IPS-18c (cell line): Measurements from ENCODE around the gene CD47.
A peak's percentile ranks its signal among the peaks of the same experiment; 100 is the strongest.

ENCODE experiments used
- H3K4me3 ChIP-seq: 2 replicates; pipeline ENCODE4 v1.7.0; 2013; ENCODE audit warnings: low read depth, mild to moderate bottlenecking, low read length, moderate library complexity; ENCODE audit not compliant: insufficient read depth
- H3K9me3 ChIP-seq: one replicate; pipeline ENCODE4 v1.6.1; 2013; ENCODE audit warnings: mild to moderate bottlenecking, low read length, moderate library complexity; ENCODE audit not compliant: control insufficient read depth, insufficient read depth

CD47 gene

DNA sequence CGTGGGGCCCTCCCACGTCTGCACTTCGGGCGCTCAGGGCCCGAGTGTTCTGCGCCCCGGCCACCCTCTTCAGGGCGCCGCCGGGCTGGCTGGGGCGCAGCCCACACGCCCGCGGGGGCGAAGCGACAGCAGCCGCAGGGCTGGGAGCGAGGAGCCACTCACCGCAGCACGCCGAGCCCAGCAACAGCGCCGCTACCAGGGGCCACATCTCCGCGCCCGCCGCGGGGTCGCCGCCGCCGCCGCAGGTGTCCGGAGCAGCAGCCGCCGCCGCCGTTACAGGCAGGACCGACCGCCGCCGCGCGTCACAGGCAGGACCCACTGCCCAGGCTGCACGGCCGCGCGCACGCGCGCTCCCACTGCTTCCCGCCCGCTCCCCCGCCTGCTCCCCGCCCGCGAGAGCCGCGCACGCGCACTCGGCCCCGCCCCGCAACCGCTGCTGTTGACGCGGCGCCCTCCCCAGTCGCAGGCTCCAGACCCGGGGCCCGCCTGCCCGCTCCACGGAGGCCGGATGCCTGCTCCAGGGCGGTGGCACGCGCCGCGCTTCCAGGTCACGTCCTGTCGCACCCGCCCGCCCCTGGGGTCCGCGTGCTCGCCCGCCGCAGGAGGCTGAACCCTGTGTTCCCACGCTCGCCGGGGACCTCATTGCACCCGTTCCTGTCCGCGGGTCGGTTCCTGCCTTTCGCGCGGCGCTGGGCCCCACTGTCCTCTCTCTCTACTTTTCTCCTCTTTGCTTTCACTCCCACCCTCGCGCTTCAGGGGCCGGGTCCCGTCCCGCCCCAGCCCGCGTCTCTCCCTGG is at the start of gene CD47:
CD47 (minus strand) TSS at position 331 of the 797 bp plus-strand sequence; CDS start at position 208, 123 bp downstream.
- peak within 1 kb of the TSS; percentile 83 for H3K4me3 ChIP-seq
- peaks cover 2% of the 10 kb centered on the region for H3K9me3 ChIP-seq

DNA sequence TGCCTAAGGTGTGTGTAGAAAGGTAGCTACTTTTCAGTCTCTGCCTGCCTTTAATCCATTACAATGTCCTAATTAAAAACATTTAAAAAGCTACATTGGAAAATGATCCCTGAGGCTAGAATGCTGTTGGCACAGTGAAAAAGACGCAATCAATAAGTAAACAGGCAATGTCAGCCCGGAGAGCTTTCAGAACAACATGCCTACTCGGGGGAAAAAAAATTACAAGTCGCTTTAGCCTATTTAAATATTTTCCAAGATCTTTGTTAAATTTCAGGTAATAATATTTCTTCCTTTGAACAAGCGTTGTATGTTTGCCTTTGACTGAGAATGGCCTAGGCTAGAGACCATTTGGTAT is 46.6 kb upstream of the CD47 start:
- no peaks in the 10 kb centered on the region for H3K9me3 ChIP-seq
- H3K4me3 ChIP-seq, result no peak overlapping the region

DNA sequence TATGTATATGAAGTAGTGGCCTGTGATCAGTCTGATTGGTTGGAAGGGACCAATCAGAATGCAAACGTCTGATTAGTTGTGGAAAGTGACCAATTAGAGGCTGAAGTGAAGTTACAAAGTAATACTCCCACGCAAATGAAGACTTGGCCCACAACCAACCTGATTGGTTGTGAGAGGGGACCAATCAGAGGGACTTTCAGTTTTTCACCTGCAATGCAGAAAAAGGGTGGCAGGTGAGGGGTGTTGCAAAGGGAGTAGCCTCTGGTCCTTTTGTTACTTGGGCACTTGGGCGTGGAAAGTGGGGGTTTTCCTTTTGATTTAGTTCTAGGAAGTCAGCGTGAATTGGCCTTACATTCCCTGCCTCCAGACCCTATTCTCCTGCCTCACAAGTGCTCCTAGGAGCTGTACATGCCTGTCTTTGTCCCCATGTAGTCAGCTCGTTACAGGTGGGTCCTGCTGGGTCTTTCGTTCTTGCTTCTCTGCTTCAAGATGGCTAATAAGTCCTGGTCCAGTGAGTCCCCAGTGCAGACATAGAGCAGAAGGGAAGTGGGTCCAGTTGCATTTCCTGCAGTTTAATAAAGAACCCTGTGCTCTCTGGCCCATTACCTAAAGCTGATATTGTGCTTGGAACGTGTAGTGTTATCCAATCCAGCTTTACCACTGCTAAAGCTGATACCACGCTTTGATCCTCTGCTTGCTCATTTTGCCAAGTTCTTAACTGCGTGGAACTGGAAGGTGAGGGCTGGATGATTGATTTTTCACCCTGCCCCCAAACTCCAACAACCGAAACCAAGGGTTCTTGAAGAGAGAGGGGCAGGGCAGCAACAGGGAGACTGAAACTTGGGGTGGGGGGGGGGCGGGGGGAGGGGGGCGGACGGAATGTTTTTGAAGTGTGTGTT is 46.0 kb upstream of the CD47 start:
- Histone ChIP-seq H3K9me3 (no peaks in the 10 kb centered on the region), H3K4me3 (no peak overlapping the region)

DNA sequence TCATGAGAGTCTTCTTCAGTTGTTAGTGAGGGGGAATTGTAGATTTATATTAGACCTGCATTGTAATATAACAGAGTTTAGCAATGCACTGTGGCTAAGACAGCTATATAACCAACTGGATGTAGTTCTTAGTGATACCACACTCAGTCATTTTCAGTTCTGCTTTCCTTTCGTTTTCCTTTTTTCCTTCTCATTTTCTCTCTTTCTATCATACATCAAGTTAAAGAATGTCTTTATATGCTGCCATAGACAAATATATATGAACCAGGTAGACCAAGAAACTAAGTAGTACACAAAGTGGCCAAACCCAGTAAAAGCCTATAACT is 43.7 kb upstream of the CD47 start:
- H3K4me3 ChIP-seq, result no peak overlapping the region
- no peaks in the 10 kb centered on the region for H3K9me3 ChIP-seq

DNA sequence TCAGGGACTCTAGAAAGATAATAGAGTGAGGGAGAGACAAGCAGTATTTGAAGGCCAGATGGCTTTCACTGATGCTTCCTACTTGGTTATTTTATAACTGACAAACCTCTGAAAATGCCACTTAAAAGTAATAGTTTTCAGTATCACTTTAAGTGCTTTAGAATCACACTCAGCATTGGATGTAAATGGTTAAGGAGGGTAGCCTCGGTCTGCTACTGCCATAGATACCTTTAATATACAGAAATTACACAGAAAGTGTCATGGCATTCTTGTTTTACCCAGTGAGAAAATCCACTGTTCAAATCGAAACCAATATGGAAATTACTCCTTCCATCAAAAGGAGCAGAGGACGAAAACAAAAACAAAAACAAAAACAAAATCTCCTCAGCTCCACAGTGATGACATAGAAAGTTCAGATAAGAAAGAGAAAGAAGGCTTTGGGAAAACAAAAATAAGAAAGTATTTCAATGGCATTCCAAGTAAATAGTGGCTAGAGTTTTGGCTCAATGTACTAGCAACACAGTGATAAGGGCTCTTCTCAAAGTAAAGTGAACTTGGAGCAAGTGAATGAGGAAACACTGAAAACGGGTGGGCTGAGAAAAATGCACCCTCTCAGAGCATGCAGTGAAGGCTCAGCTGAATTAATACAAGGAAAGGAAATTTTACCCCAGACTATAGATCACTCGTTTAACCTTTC is 43.2 kb upstream of the CD47 start:
- no peak overlapping the region for H3K4me3 ChIP-seq
- H3K9me3 ChIP-seq, result no peaks in the 10 kb centered on the region

DNA sequence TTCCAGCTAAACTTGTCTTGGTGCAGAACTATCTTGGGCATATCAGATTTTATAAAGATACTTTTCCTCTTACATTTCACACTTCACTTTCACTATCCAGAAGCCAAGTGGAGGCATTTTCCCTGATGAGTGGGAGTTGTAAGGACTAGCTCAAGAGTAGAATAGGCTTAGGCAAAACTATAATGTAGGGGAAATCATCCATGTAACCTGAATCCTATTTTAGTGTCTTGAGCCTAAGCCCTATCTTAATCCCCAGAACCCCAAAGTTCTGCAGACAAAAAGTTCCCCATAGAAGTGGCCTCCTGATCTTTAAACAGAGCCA is 42.2 kb upstream of the CD47 start:
- no peak overlapping the region for H3K4me3 ChIP-seq

DNA sequence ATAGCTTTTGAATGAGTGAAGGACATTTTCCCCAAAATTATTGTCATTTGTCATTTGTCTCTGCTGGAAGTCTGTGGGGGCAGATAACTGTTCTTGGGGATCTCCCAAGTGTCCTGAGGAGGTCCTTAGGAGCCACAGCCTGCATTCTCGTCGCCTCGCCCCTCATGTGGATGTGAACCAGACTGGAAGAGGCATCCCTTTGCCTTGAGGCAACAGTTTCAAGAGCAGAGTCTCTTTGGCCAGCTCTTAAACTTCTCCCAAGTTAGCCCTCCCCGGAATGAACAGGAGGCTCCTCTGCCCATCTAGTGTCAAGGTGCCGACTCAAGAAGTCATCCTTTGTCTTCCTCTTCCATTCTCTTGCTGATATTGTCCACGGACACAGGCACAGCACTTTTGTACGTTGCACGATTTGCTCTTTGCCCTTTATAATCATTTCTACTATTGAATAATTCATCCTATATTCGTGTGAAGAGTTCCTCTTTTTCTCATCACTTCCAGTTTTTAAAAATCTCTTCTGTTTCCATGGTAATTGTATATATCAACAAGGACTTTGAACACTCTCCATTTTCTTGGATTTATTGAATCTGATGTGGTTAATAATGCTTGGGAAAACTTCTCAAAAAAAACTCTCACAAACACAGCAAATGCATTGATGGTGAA is 40.8 kb upstream of the CD47 start:
- H3K4me3 ChIP-seq, result no peak overlapping the region
- H3K9me3 ChIP-seq, result no peaks in the 10 kb centered on the region

More for the DNA sequence above, 42.2 kb upstream of the CD47 start:
- no peaks in the 10 kb centered on the region for H3K9me3 ChIP-seq

DNA sequence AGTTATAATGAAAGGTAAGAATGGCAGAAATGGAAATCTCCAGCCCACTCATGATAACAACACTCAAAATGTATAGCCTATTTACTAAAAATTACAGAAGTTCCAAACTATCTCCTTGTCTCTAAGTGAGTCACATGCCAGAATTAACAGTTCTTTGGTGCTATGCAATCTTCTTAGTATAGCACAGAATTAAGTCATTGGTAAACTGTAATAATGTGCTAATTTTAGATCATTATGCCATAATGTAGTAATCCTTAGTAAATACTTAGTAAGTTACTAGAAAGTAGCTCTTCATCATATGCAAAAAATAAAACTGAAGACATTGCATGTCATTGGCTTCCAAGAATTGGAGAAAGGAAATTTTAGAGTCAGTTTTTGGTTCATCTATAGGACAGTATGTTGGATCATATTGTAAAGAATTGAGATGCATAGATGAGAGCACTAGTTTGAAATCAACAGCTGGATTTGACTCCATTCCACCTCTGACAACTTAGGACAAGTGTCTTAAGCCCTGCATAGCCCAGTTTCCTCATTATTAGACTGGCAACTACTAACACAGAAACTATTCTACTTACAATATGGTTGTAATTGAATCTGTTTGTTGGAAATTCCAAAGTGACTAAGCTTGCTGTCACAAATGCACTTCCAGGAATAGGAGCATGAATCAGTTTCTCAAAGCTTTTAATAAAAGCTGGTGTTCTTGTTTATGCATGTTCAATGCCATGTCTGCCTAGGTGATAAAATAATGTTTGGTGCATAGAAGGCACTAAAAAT is 40.1 kb upstream of the CD47 start:
- Histone ChIP-seq H3K4me3 (no peak overlapping the region), H3K9me3 (no peaks in the 10 kb centered on the region)

DNA sequence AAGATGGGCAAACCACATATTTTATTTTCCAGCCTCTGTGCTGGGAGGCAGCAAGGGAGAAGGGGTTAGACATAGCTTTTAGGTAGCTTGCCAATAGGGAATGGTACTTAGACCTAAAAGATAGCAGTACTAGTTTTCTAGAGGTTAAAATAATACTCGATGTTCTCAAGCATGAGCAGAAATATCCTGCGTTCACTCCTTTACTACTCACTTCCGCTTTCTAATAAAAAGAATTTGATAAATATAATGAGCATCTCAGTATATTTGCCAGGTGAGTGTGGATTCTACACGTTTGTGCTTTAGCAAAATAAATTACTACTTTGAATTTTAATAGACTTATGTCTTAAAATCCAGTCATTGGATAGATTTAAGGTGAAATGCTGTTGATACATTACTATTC is 39.4 kb upstream of the CD47 start:
- Histone ChIP-seq H3K9me3 (no peaks in the 10 kb centered on the region), H3K4me3 (no peak overlapping the region)

DNA sequence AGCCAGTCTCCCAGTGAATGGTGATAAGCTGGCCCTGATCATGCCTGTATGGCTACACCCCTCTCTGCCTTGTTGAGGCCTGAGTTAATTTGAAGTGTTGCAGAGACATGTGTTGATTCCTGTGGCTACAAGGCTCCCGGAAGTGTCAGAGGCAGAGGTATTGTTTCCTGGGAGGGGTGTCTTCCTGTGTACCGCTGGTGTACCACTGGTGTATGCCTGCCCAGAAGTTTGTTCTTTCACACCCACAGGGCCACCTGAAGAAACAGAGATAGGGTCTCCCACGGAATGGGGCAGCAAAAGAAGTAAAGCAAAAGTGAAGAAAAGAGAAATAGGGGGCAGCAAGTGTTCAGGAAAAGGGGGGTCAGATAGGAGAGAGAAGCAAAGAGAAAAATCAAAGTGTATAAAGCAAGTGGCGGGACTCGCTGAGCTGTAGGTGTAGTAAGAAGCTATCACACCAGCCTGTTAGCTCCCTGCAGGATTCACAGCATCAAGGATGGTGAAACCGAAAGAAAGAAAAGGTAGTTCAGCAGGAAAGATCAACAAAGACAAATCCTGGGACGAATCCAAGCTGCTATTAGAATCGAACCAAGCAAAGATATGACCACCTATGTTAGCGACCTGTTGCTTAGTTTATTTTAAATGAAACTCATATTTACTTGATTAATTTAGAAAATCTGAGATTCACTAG is 36.6 kb upstream of the CD47 start:
- H3K4me3 ChIP-seq, result no peak overlapping the region
- H3K9me3 ChIP-seq, result no peaks in the 10 kb centered on the region

DNA sequence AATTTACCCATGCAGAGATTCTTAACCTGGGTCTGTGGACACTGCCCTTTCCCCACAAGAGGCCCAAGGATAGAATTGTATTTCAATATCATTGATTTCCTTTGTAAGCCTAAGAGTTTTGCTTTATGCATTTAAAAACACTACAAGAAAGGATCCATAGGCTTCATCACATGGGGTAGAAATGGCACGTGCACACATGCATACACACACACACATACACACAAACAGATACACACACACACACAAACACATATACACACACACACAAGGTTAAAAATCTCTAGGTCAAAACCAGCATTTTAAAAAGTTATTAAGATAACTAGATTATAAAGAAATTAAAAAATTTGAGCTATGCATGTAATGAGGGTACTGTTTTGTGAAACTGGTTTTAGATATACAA is 35.5 kb upstream of the CD47 start:
- Histone ChIP-seq H3K9me3 (no peaks in the 10 kb centered on the region), H3K4me3 (no peak overlapping the region)

DNA sequence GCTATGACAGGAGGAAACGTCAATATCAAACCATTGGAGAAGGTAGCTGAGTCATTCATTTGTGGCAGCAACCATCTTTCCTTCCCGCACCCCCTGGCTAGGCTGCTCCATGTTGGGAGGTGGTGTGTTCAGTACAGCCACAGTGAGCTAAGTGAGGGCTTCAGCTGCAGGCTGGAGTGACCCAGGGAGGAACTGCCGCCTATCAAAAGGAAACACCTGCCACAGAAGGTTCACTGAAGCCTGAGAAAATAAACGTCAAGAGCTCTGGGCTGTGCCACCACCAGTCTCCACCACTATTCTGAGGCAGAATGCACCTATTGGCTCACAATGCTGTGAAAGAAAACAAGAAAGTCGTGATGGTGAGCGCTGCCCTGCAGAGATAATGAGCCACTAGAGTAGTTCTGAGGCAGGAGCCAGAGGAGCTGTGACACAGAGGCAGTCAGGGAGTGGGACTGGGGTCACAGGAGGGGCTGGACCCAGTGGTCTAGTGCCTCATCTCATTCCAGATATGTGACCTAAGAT is 34.8 kb upstream of the CD47 start:
- Histone ChIP-seq H3K4me3 (no peak overlapping the region), H3K9me3 (no peaks in the 10 kb centered on the region)

DNA sequence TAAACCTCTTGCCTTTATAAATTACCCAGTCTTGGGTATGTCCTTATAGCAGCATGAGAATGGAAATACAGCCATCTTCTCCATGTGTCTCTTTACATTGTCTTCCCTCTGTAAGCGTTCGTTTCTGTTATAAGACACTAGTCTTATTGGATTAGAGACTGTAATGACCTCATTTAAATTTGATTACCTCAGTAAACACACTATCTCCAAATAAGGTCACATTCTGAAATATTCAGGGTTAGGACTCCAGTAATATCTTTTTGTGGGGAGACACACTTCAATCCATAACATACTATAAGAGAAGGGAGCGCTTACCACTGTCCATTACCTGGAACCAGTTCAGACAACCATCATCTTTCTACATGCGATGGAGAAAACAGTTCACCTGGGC is 34.3 kb upstream of the CD47 start:
- Histone ChIP-seq H3K4me3 (no peak overlapping the region), H3K9me3 (no peaks in the 10 kb centered on the region)

DNA sequence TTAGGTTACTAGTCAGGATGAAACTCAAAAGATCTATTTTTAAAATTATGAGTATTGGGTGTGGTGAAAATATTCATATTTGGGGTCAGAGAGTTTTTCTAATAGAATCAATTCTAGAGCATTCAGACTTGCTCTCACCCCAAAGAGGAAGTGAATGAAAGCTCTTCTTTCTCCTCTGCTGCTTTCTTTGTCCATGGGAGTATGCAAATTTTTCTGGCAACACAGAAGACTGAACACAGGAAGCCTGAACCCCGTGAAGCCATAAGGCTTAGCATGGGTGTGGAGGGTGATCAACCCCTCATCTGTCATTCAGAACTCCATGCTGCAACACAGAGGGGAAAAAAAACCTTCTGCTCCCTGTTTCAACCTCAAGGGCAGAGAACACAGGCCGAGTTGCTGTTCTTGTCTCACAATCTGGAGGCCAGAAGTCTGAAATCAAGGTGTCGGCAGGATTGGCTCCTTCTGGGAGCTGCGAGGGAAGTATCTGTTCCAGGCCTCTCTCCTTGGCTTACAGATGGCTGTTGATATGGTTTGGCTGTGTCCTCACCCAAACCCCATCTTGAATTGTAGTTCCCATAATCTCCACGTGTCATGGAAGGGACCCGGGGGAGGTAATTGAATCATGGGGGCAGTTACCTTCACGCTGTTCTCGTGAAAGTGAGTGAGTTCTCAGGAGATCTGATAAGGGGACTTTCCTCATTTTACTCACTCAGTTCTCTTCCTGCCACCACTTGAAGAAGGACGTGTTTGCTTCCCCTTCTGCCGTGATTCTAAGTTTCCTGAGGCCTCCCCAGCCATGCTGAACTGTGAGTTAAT is 33.7 kb upstream of the CD47 start:
- Histone ChIP-seq H3K9me3 (no peaks in the 10 kb centered on the region), H3K4me3 (no peak overlapping the region)

DNA sequence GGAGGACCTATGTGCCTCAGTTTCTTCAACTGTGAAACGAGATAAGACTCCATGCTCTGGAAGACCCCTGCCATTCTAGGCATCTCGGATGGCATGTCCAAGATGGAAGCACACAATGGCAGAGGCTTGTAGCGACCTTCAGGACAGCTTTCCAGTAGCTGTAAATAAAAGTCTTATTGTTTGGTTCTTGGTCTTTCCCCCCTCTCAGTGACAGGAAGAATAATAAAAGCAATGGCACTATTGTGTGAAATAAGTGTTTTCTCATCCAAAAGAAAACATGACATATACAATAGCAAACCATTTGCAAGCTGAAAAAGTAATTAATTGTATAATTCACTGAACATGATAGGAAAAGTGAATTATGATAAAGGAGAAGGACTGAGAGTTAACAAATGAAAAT is 32.5 kb upstream of the CD47 start:
- Histone ChIP-seq H3K4me3 (no peak overlapping the region), H3K9me3 (no peaks in the 10 kb centered on the region)
